HG02798 (cell line): Measurements from ENCODE around the gene XRCC2.
A peak's percentile ranks its signal among the peaks of the same experiment; 100 is the strongest.

Experiments used
- ATAC-seq: cut with Tn5 transposase; IDR thresholded peaks from one replicate; pipeline ENCODE4 v1.9.1; 2021; ENCODE audit warnings: mild to moderate bottlenecking; ENCODE audit not compliant: unreplicated experiment, poor library complexity

The XRCC2 gene

DNA sequence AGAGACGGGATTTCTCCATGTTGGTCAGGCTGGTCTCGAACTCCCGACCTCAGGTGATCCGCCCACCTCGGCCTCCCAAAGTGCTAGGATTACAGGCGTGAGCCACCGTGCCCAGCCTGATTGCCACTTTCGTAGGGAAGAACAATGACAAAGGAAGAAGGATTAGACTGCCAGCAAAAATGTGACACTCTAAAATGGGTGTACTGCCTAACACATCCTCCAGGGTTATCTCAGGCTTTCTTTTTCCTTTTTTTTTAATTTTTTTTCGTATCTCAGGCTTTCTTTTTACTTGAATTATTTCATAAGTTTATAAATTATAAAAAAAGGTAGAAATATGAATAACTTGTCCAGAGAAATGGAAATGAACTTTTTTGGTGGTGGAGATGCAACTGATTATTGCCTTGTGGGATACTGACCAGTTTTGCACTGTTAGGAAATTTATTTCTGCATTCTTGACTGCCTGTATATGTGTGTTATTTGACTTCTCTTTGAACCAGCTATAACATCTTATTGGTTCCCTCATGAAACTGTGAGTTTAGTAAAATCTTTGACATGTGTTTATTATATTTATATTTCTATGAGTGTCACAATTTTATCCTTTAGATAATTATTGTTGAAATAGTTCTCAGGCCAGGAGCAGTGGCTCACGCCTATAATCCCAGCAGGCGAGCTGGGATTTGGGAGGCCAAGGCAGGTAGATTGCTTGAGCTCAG lies 56.8 kb downstream of the XRCC2 start:
- ATAC-seq = no peak

DNA sequence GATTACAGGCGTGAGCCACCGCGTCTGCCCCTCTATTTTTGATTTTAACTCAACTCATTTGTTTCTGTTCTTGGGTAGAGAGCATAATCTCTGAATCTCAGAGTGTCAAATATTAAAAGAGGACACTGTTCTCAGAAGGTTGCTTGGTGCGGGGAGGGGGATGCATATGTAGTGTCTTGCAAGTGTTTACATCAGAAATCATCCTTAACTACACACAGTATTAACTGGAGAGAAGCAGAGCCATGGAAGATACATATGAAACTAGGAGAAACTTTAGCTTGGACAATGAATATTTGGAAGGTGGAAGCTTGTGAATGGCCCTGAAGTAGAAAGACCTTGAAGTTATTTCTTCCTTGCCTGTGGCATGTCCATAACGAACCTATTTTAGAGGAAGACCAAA lies 57.5 kb downstream of the XRCC2 start:
- no peak for ATAC-seq

DNA sequence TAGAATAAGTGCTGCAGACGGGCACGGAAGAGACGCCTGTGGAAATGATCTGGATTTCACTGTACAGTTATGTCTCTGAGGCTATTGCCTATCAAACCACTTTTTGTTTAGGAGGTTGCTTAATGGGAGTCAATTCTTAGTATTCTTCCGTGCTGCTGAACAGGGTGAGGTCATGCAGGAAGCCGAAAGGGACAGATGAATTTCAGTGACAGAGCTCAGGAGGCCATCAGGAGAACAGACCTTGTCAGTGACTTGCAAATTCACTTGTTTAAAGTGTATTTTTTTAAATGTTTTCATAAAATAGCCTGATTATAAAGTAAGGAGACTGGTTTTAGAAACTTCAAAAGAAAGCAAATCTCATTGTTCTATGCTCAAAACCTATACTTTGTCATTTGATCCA lies 58.9 kb downstream of the XRCC2 start:
- ATAC-seq = no peak

DNA sequence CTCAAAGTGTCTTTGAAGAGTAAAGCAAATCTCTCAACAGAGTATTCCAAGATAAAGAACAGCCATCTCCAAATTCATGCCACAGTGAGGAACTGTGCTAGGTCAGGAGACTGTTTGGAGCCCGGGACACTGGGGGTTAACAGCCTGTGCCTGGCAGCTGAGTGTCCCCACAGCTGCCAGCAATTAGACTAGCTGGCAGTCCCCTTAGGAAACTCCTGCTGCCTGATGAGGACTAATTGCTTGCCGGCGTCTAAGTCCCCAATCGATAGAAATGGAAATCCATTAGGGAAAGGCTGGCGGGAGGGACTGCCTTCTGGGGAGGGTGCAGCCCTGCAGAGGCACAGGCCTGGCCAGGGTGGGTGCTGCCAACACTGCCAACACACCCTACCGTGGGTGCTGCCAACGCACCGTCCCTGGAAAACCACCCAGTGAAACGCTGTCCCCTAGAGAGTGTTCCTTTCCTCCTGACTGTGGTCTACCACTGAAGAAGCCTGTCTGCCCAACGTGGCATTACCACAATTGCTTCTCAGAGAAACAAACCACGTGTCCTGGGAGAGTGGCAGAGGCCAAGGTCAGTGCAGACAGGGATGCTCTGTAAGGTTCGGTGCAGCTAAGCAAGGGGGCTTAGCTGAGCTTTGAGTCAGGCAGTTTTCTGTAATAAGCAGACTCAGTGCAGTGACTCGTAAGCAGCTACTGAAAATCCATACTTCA lies 60.8 kb downstream of the XRCC2 start:
- no peak for ATAC-seq

DNA sequence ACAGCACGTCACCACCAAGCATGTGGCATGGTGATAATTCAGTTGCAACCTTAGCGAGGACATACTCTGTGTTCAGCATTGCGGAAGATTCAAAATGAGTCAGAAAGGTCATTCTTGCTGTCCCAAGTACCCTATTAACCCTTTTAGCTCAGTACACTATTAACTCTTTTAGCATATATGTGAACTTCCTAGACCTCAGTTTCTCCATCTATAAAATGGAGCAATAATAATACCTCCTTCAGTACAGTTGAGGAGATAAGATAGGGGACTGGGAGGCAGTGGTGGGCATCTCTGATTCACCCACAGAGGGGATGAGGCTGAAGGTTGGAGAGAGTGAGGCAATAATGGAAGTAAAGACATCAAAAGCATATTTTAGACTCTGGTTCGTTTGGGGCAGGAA lies 67.3 kb downstream of the XRCC2 start:
- no peak for ATAC-seq

DNA sequence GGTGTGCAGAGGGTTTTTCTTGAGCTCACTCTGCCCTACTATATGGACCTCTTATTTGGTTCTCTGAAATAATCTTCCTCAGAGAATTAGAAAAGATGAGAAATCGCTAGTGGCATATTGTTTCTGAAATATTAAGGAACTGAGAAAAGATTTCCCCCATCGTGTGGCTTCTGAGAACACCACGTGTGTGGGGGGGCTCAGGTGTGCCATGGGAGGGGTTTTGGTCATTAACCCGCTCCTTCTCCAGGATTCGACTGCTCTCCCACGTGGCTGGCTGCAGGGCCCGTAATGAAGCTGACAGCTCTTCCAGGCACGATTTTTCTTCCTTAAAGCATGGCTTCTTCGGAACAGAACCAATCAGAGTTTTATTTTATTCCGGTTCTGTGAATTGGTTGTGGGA lies 67.7 kb downstream of the XRCC2 start:
- ATAC-seq = no peak

DNA sequence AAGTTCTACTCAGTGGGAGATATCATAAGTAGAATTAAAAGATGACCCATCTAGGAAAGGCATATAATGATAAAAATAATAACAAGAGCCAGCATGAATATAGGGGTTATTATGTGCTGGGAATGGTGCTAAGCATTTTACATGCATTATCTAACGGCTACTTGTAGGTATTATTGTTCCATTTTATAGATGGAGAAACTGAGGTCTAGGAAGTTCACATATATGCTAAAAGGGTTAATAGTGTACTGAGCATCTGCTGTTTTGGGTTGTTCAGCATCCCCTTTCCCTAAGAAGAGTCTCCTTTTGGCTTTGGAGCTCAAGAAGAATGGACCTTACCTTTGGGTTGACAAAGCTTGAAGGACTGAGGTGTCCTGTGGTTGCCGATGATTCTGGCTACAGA lies 68.9 kb downstream of the XRCC2 start:
- no peak for ATAC-seq

DNA sequence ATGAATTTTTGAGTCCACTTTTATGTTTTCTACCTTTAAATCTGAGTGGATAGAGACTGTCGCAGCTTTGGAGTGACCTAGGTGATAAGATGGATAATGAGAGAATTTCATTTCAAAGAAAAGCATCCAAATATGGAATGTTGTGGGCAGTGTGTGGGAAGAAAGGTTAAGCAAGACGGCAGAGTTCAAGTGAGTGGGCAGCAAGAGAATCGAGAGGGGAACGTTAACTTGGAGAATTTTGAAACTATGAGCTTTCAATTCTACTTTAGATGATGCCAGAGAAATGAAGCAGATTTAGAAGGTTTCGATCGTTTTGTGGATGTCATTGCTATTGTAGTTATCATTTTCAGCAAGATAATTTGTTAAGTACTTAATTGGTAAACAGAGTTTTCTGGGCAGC lies 73.0 kb downstream of the XRCC2 start:
- no peak for ATAC-seq

DNA sequence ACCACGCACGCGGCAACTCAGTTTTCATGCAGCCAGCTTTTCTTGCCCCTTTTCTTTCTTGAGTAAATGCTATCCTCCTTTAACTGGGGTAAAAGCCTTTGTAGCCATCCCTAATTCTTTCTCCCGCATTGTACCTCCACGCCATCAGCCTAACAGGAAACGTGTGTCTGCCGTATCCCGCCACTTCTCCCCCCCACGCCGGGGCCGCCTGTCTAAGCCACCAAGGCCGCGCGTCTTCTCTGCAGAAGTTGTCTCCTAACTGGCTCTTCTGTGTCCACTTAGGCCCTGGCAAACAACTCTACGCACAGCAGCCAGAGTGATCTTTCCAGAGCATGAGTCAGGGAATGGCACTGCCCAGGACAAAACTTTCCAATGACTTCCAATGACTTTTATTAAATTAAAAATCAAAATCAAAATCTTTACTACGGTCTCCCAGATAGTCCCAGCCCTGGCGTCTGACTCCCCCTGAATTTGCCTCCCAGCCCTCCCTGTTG lies 74.6 kb downstream of the XRCC2 start:
- ATAC-seq = no peak

DNA sequence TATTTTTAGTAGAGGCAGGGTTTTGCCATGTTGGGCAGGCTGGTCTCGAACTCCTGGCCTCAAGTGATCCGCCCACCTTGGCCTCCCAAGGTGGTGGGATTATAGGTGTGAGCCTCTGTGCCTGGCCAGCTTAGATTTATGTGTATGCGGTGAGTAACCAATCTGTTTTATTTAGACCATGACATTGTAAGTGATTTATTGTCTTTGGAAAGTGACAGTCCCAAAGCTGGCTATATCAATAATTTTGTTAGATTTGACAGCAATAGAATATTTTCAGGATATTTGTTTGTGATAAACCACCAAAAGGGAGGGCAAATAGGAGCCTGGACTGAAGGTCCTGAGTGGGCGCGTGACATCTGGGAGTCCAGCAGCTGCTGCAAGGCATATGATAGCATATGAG lies 75.7 kb downstream of the XRCC2 start:
- no peak for ATAC-seq

DNA sequence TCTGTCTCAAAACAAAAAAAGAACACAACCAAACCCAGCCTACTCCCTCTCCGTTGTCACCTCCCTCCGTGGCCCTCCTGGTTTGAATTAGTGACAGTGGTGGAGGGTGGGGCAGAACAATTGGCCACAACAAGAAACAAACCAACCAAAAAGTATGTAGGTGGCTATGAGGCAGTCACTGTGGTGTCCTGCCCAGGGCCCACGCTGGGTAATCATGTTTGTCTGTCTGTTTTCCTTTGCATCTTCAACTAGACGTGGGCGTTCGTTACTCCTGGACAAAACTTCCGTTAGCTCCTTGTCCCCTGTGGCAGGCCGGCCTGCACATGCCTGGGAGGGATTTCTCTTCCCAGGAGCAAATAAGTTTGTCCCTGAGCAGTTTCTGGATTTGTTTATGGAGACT lies 78.4 kb downstream of the XRCC2 start:
- ATAC-seq = peak; percentile 33

DNA sequence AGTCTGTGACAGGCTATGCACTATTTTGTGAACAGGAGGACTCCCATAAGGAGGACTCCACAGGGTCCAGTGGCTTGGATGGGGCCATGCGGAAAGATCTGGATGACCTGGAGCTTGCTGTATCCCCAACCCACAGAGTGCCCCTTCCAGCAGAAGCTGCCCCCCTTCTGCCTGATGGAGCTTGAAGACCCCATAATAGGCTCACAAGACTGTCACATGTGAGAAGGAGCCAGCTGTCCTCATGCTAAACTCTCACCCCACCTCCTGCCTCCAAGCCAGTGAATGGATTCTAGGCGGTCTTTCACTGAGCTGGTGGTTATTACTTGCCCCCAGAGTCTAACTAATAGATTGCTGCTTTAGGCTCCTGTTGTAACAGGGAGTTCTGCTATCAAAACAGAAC lies 79.1 kb downstream of the XRCC2 start:
- ATAC-seq = no peak
